GM15510 (cell line): ENCODE measurements around the gene KRTAP10-9.

Experiments
- POLR2A ChIP-seq: IDR thresholded peaks from 3 replicates; pipeline ENCODE4 v1.6.1; 2011; ENCODE audit warnings: borderline replicate concordance; ENCODE audit not compliant: insufficient read length; ENCODE audit errors: extremely low read depth

Gene KRTAP10-9

GRCh38 chr21:44647222-44647552 lies 20.3 kb downstream of the KRTAP10-9 start:
- TF ChIP-seq POLR2A, result no peak

GRCh38 chr21:44648557-44649311 lies 21.8 kb downstream of the KRTAP10-9 start:
- no peak for TF ChIP-seq POLR2A

GRCh38 chr21:44649521-44650100 lies 22.7 kb downstream of the KRTAP10-9 start:
- no peak for TF ChIP-seq POLR2A

- no peak for TF ChIP-seq POLR2A
These were observed 23.5 kb downstream of the KRTAP10-9 start for GRCh38 chr21:44650265-44650972.

- TF ChIP-seq POLR2A, result no peak
These were observed 24.2 kb downstream of the KRTAP10-9 start for GRCh38 chr21:44650973-44651675.

- TF ChIP-seq POLR2A, result no peak
These were observed 26.2 kb downstream of the KRTAP10-9 start for GRCh38 chr21:44653123-44653522.

- TF ChIP-seq POLR2A, result no peak
These were observed 27.0 kb downstream of the KRTAP10-9 start for GRCh38 chr21:44653656-44654575.

- no peak for TF ChIP-seq POLR2A
These were observed 27.8 kb downstream of the KRTAP10-9 start, which contains the start of gene KRTAP12-4 for GRCh38 chr21:44654576-44655175. KRTAP12-4 (minus strand) TSS chr21:44654659; CDS start chr21:44654614, 45 bp downstream.

GRCh38 chr21:44656868-44657267 lies 30.0 kb downstream of the KRTAP10-9 start:
- TF ChIP-seq POLR2A, result no peak

GRCh38 chr21:44657635-44658540 lies 31.0 kb downstream of the KRTAP10-9 start, which contains the start of gene KRTAP12-3:
KRTAP12-3 (plus strand) TSS chr21:44657932; CDS start chr21:44657980, 48 bp downstream.
- no peak for TF ChIP-seq POLR2A

- TF ChIP-seq POLR2A, result no peak
These were observed 31.6 kb downstream of the KRTAP10-9 start for GRCh38 chr21:44658541-44658910.

GRCh38 chr21:44658913-44659595 lies 32.2 kb downstream of the KRTAP10-9 start:
- TF ChIP-seq POLR2A, result no peak
